HG02973 (cell line): Measurements from ENCODE around the gene RAB3GAP2.
"Not testable (repeated sequence)": the region's sequence is repeated elsewhere in the genome, so short reads cannot be mapped to it uniquely, and the experiment has no call there.

Experiments
- ATAC-seq: cut with Tn5 transposase; IDR thresholded peaks from one replicate; pipeline ENCODE4 v1.9.1; 2021; ENCODE audit warnings: moderate library complexity; ENCODE audit not compliant: unreplicated experiment

The RAB3GAP2 gene

DNA sequence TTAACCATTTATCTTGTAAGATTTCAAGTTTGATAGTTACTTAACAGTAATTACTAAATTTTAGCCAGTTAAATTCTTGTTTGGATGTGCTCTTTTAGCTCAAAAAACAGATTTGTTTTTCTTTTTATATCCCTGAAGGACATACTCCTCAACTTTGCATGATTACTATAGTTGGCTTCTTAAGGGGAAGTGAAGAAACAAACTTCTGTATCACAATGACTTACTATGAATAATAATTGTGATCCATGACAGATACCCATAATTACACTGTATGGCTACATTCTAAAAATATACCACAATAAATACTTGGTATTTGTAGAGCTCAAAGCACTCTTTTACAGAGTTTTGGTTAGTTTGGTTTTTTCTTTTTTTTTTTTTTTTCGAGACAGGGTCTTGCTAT lies 122.5 kb downstream of the RAB3GAP2 start:
- peak; percentile 75 for ATAC-seq

DNA sequence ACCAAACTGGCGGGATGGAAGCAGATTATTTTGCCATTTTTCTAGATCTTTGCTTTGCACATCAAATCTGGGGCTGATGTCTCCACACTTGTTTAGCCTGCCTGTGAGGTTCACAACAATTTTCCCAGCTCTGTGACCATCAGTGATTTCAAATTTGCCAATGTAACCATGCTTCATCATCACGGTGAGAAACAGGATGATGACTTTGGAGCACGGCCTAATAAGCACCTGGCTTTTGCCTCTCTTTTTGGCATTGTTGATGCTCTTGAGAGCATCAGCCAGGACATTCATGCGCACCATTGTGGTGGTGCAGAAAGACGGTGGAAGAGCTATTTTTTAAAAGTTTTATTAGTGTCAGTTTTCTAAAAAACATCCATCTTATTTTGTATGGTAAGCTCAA lies 128.2 kb downstream of the RAB3GAP2 start:
- ATAC-seq: no peak

GRCh38 chr1:220139966-220140365 lies 132.3 kb downstream of the RAB3GAP2 start:
- no peak for ATAC-seq

GRCh38 chr1:220137019-220137786 lies 135.1 kb downstream of the RAB3GAP2 start:
- ATAC-seq: no peak

- no peak for ATAC-seq
Measured at GRCh38 chr1:220135755-220136154, 136.5 kb downstream of the RAB3GAP2 start.

DNA sequence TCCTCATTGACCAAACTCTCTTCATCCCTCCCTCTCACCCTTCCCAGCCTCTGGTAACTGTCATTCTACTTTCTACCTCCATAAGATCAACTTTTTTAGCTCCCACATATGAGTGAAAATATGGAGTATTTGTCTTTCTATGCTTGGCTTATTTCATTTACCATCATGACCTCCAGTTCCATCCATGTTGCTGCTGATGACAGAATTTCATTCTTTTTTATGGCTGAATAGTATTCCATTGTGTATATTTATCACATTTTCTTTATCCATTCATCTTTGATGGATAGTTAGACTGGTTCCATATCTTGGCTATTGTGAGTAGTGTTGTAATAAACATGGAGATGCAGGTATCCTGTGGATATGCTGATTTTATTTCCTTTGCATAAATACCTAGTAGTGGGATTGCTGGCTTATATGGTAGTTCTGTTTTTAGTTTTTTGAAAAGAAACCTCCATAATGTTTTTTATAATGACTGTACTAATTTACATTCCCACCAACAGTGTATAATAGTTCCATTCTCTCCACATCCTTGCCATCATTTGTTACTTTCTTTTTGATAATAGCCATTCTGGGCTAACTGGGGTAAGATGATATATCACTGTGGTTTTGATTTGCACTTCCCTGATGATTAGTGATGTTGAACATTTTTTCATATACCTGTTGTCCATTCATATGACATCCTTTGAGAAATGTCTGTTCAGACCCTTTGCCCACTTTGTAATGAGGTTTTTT lies 142.6 kb downstream of the RAB3GAP2 start:
- ATAC-seq: no peak

DNA sequence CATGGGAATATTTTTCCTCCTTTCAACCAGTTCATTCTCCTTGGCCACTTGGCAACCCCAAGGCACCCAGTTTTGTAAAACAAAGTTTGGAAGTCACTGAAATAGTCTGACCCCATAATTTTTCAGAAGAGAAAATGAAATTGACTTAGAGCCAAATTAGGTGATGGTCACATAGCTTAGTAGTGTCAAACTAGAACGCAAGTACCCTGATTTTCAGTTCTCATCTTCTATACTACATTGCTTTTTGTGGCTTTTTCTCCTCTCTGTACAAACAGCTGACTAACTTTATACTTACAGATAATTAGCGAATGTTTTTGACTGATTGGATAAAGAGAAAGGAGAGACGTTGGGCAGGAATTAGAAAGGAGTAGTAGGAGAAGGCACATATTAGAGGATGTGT lies 145.2 kb downstream of the RAB3GAP2 start:
- ATAC-seq: no peak

DNA sequence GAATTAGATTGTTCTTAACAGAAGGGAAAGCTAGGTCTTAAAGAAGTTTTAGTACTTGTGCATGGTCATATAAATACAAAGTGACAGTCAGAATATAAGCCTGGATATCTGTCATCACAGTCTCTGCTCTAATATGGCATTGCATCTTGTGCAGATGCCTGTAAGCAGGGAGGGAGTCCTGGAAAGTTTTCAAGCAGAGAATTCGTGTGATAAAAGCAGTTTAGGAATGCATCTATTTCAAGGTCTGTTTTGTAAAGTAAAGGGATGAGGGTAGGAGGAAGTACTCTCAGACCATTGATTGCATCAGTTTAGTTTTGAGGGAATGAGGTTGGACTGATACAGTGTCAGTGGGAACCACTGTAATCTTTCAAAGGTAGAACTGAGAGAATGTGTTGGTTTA lies 147.7 kb downstream of the RAB3GAP2 start:
- no peak for ATAC-seq

- ATAC-seq: no peak
Measured at GRCh38 chr1:220123889-220124288, 148.4 kb downstream of the RAB3GAP2 start.

- no peak for ATAC-seq
Measured at GRCh38 chr1:220123066-220123465, 149.2 kb downstream of the RAB3GAP2 start.

DNA sequence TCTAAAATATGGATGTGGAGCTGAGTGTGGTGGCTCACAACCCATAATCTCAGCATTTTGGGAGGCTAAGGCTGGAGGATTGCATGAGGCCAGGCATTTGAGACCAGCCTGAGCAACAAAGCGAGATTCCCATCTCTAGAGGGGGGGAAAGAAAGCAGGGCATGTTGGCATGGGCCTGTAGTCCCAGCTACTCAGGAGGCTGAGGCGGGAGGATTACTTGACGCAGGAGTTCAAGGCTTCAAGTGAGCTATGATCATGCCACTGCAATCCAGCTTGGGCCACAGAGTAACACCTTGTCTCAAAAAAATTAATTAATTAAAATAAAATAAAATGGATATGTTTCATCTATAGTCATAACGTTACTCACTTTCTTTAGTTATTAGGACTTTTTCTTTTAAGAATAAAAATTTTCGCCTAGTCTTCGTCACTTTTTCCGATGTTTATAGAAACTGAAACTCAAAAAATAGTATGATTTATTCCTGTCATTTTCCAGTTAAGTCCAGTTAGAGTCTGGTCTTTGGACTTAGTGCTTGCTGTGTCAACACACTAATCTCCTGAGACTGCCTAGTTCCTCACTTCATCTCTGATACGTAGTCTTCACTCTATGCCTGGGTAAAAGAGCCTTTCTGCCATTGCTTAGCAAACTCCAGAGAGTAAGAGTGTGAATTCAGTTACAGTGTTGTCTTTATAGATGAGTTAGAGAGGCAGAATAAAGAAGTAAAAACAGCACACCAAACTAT lies 150.3 kb downstream of the RAB3GAP2 start:
- peak; percentile 81 for ATAC-seq

DNA sequence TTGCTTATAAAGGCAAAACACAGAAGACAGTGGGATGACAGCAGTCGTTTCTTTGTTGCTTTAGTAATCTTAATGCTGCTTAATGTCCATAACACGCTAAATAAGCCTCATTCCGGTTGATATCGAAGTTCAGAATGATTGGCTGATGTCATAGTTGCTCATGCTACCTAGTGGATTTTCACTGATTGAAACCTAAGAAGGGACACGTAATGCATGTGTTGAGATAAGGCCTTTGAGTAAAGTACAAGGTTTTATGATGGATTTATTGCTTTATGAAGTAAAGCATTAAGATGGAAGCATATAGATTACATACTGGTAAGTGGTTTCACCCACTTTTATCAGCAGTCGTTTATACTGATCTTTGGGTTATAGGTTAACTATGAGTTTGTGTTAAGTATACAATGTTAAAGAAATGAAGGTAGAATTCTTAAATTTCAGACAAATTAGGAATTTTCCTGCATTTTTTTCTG lies 153.2 kb downstream of the RAB3GAP2 start:
- no peak for ATAC-seq

GRCh38 chr1:220113136-220113695 lies 159.0 kb downstream of the RAB3GAP2 start:
- no peak for ATAC-seq

- ATAC-seq: not testable (repeated sequence)
Measured at GRCh38 chr1:220112600-220112999, 159.7 kb downstream of the RAB3GAP2 start.

GRCh38 chr1:220110473-220110872 lies 161.8 kb downstream of the RAB3GAP2 start:
- not testable (repeated sequence) for ATAC-seq

DNA sequence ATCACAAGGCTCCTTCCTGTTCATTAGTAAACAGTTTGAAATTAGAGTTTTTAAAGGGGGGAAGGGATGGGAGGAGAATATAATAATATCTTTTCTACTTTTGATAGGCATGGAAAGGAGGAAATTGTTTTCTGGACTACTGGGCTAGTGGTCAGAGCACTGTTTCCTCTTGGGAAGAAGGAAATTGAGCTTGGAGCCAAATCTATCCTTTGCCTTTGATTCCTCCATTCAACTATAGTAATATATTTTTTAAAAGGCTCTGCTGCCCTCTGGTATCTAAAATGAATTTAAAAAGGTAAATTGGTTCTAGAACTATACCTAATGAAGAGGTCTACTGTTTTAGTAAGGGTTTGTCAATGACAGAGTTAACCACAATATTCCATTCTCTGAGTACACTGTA lies 172.4 kb downstream of the RAB3GAP2 start:
- no peak for ATAC-seq
